Progenitor cell of endocrine pancreas (in vitro differentiated cells): ENCODE measurements around the gene PLA2G4F. TPM values are rescaled to one million over a fixed set of nuclear protein-coding genes. Genes with fewer than 3 reads are reported as not detected.

ENCODE experiments used
- DNase-seq: peaks from one replicate; pipeline ENCODE4 v3.0.0; 2021; ENCODE audit warnings: low spot score; ENCODE audit not compliant: unreplicated experiment
- H3K27ac Mint-ChIP-seq: 2 replicates; pipeline ENCODE4 v1.8.0; 2021; ENCODE audit warnings: mild to moderate bottlenecking, moderate library complexity, mixed read lengths
- H3K27me3 Mint-ChIP-seq: 2 replicates; pipeline ENCODE4 v1.8.0; 2021; ENCODE audit warnings: mixed read lengths
- H3K36me3 Mint-ChIP-seq: 2 replicates; pipeline ENCODE4 v1.8.0; 2022; ENCODE audit warnings: mixed read lengths; ENCODE audit not compliant: insufficient read depth
- H3K4me1 Mint-ChIP-seq: 2 replicates; pipeline ENCODE4 v1.8.0; 2021; ENCODE audit warnings: low read depth, mixed read lengths
- H3K4me3 Mint-ChIP-seq: 2 replicates; pipeline ENCODE4 v1.8.0; 2021; ENCODE audit warnings: low read depth, mild to moderate bottlenecking, moderate library complexity, mixed read lengths
- H3K9me3 Mint-ChIP-seq: 2 replicates; pipeline ENCODE4 v1.8.0; 2021; ENCODE audit warnings: low read depth, mixed read lengths
- CTCF ChIP-seq: fragments of 200-600 bp; sonication (generic); IDR thresholded peaks from one replicate; pipeline ENCODE4 v1.5.0; 2021; ENCODE audit warnings: antibody characterized with exemption, mild to moderate bottlenecking; ENCODE audit not compliant: unreplicated experiment
- total RNA-seq: library from RNA; stranded (reverse); gene quantifications from 2 replicates; pipeline ENCODE4 v1.2.1, GENCODE V29; 2021

The PLA2G4F gene
- total RNA-seq, 1 donor from 2014 or later, result 0.60 TPM

- no peak for TF ChIP-seq CTCF
- Mint-ChIP-seq H3K9me3 (peaks cover 7% of the 10 kb centered on the region), H3K27ac (no peak overlapping the region), H3K4me1 (peaks cover 2% of the 10 kb centered on the region), H3K36me3 (no peaks in the 10 kb centered on the region), H3K4me3 (no peak overlapping the region), H3K27me3 (no peaks in the 10 kb centered on the region)
- DNase-seq, result no peak
Measured at GRCh38 chr15:42110367-42110766, 46.1 kb downstream of the PLA2G4F start.

DNA sequence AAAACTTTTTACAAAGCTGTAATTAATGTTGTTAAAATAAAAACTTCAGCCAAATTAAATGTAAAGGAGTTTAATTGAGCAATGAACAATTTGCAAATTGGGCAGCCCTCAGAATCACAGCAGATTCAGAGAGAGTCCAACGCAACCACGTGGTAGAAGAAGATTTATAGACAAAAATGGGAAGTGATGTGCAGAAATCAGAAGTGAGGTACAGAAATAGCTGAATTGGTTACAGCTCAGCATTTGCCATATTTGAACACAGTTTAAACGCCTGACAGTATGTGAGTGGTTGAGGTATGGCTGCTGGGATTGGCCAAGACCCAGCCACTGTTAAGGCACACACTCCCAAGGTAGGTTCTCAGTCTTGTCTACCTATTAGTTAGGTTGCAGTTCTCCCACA lies 47.6 kb downstream of the PLA2G4F start:
- Mint-ChIP-seq H3K4me3 (no peak overlapping the region), H3K27me3 (no peaks in the 10 kb centered on the region), H3K9me3 (peaks cover 7% of the 10 kb centered on the region), H3K4me1 (peaks cover 2% of the 10 kb centered on the region), H3K36me3 (no peaks in the 10 kb centered on the region), H3K27ac (no peak overlapping the region)
- no peak for TF ChIP-seq CTCF
- no peak for DNase-seq

GRCh38 chr15:42108189-42108588 lies 48.2 kb downstream of the PLA2G4F start:
- Mint-ChIP-seq H3K4me1 (peaks cover 2% of the 10 kb centered on the region), H3K27ac (no peak overlapping the region), H3K36me3 (no peaks in the 10 kb centered on the region), H3K9me3 (peaks cover 7% of the 10 kb centered on the region), H3K27me3 (no peaks in the 10 kb centered on the region), H3K4me3 (no peak overlapping the region)
- no peak for DNase-seq
- TF ChIP-seq CTCF, result no peak

DNA sequence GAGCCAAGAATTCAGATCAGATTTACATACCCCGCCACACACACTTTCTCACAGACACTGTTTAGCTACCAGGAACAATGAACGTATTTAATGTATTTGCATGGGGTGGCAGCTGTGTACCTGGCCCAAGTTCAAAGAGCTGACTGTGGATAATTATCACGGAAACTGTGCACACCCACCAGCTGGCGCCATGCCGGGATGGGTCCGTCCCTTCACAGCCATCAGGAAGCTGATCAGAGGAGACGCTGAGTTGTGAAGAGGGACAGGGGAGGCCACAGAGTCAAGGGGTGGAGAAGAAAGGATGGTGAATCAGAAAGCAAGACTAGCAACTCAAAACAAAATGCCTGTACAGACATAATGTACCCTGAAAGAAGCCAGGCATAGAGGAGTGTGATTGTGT lies 49.0 kb downstream of the PLA2G4F start:
- no peaks in the 10 kb centered on the region for H3K27me3 Mint-ChIP-seq
- peaks cover 2% of the 10 kb centered on the region for H3K4me1 Mint-ChIP-seq
- H3K9me3 Mint-ChIP-seq, result peaks cover 7% of the 10 kb centered on the region
- no peak for DNase-seq
- H3K36me3 Mint-ChIP-seq, result no peaks in the 10 kb centered on the region
- H3K4me3 Mint-ChIP-seq, result no peak overlapping the region
- TF ChIP-seq CTCF, result no peak
- H3K27ac Mint-ChIP-seq, result no peak overlapping the region

- no peak for DNase-seq
- TF ChIP-seq CTCF, result no peak
- no peaks in the 10 kb centered on the region for H3K36me3 Mint-ChIP-seq
- no peaks in the 10 kb centered on the region for H3K27me3 Mint-ChIP-seq
- peak overlapping the region; percentile 41 for H3K27ac Mint-ChIP-seq
- H3K9me3 Mint-ChIP-seq, result peaks cover 7% of the 10 kb centered on the region
- H3K4me3 Mint-ChIP-seq, result no peak overlapping the region
- H3K4me1 Mint-ChIP-seq, result peaks cover 2% of the 10 kb centered on the region
Measured at GRCh38 chr15:42106288-42106687, 50.1 kb downstream of the PLA2G4F start.
